ENCODE data around the gene MSH3. TPM values are rescaled to one million over a fixed set of nuclear protein-coding genes. Genes with fewer than 3 reads are reported as not detected.

The MSH3 gene
- polyA plus RNA-seq, 1 of the 3 experiments (the other 2 are of a cell fraction): 3.5 TPM

GRCh38 chr5:80780024-80780423 is 125.6 kb downstream of the MSH3 start:
- Histone ChIP-seq H3K4me3 (ENCODE audit: low read depth in 2 of 2, low read length in 1 of 2) (no peak overlapping the region), H3K27ac (ENCODE audit: low read depth in 2 of 2, low read length in 1 of 2) (no peak overlapping the region), H3K4me2 (no peak overlapping the region), H3F3A (replicated peaks; ENCODE audit: insufficient read depth) (peaks cover 10% of the 10 kb centered on the region), H4K20me1 (ENCODE audit: insufficient read depth) (no peaks in the 10 kb centered on the region), H3K79me2 (ENCODE audit: insufficient read depth) (no peaks in the 10 kb centered on the region), H3K36me3 (replicated peaks in 1 of 2; ENCODE audit: control insufficient read depth in 1 of 2, insufficient read depth in 2 of 2, low read length in 1 of 2) (peaks cover 12 to 14% of the 10 kb centered on the region in 2 experiments), H2AFZ (ENCODE audit: low read depth) (no peak overlapping the region), H3K4me1 (ENCODE audit: control insufficient read depth in 1 of 2, insufficient read depth in 2 of 2, low read depth in 1 of 2, low read length in 1 of 2) (peaks cover 4 to 13% of the 10 kb centered on the region in 2 experiments; a peak in 2 of 4 replicates), H3K9me3 (no peaks in the 10 kb centered on the region), H3K9ac (no peak overlapping the region), H3K9me2 (no peaks in the 10 kb centered on the region), H3K27me3 (ENCODE audit: insufficient read depth) (no peaks in the 10 kb centered on the region)
- WGBS (ENCODE audit: low lambda C conversion rate): 95% methylated on average over 2 of the region's 2 CpGs
- TF ChIP-seq USF2 (IDR thresholded peaks at IDR 0.05; ENCODE audit: borderline replicate concordance, low read depth, low read length) (no peak), POLR2AphosphoS5 (IDR thresholded peaks at IDR 0.05; ENCODE audit: low read depth, low read length) (no peak), TEAD4 (IDR thresholded peaks at IDR 0.05; ENCODE audit: borderline replicate concordance, insufficient read depth) (no peak), MAX (IDR thresholded peaks at IDR 0.05; ENCODE audit: low read depth) (no peak), NFIC (IDR thresholded peaks at IDR 0.05; ENCODE audit: borderline replicate concordance) (no peak), EZH2phosphoT487 (IDR thresholded peaks at IDR 0.05; ENCODE audit: borderline replicate concordance, low read depth) (no peak)
- DNase-seq: no peak
- ChIA-PET POLR2A (no interaction called here), CTCF (interaction anchor here (0.7 kb wide), 1 partner anchor 386 kb away, joined by 3 read pairs; no protein-coding TSS in a partner anchor)

GRCh38 chr5:80780761-80781285 is 126.4 kb downstream of the MSH3 start:
- Histone ChIP-seq H3K9ac (no peak overlapping the region), H3K79me2 (ENCODE audit: insufficient read depth) (no peaks in the 10 kb centered on the region), H3K9me2 (no peaks in the 10 kb centered on the region), H3K4me1 (ENCODE audit: control insufficient read depth in 1 of 2, insufficient read depth in 2 of 2, low read depth in 1 of 2, low read length in 1 of 2) (peaks cover 4 to 13% of the 10 kb centered on the region in 2 experiments; a peak in 2 of 4 replicates), H3K27ac (ENCODE audit: low read depth in 2 of 2, low read length in 1 of 2) (peak overlapping the region in 1 of 2 experiments; percentile 47; a peak in 2 of 4 replicates), H3K27me3 (ENCODE audit: insufficient read depth) (no peaks in the 10 kb centered on the region), H3F3A (replicated peaks; ENCODE audit: insufficient read depth) (peaks cover 10% of the 10 kb centered on the region), H2AFZ (ENCODE audit: low read depth) (no peak overlapping the region), H3K4me2 (peak overlapping the region; percentile 30), H3K4me3 (ENCODE audit: low read depth in 2 of 2, low read length in 1 of 2) (no peak overlapping the region), H4K20me1 (ENCODE audit: insufficient read depth) (no peaks in the 10 kb centered on the region), H3K36me3 (replicated peaks in 1 of 2; ENCODE audit: control insufficient read depth in 1 of 2, insufficient read depth in 2 of 2, low read length in 1 of 2) (peaks cover 12 to 14% of the 10 kb centered on the region in 2 experiments), H3K9me3 (no peaks in the 10 kb centered on the region)
- TF ChIP-seq TAF1 (IDR thresholded peaks at IDR 0.05; ENCODE audit: borderline replicate concordance, low read depth, low read length) (no peak), NFIC (IDR thresholded peaks at IDR 0.05; ENCODE audit: borderline replicate concordance) (no peak), RCOR1 (IDR thresholded peaks at IDR 0.05; ENCODE audit: low read length) (no peak), PBX3 (IDR thresholded peaks at IDR 0.05) (no peak), JUND (IDR thresholded peaks at IDR 0.05) (no peak), USF2 (IDR thresholded peaks at IDR 0.05; ENCODE audit: borderline replicate concordance, low read depth, low read length) (no peak), EZH2phosphoT487 (IDR thresholded peaks at IDR 0.05; ENCODE audit: borderline replicate concordance, low read depth) (no peak)
- TF ChIP-seq, protein P1, sequence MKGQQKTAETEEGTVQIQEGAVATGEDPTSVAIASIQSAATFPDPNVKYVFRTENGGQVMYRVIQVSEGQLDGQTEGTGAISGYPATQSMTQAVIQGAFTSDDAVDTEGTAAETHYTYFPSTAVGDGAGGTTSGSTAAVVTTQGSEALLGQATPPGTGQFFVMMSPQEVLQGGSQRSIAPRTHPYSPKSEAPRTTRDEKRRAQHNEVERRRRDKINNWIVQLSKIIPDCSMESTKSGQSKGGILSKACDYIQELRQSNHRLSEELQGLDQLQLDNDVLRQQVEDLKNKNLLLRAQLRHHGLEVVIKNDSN (IDR thresholded peaks at IDR 0.05; ENCODE audit: borderline replicate concordance, low read depth): no peak
- CTCF ChIA-PET: interaction anchor here (0.7 kb wide), 1 partner anchor 385 kb away, joined by 3 read pairs; no protein-coding TSS in a partner anchor
- 96% methylated on average over 8 of the region's 8 CpGs for WGBS (ENCODE audit: low lambda C conversion rate)
- POLR2A ChIA-PET: no interaction called here
- no peak for DNase-seq
